Ovary (tissue), 3 donors: ENCODE data around the gene MGAT5B.

ENCODE experiments used
- CTCF ChIP-seq, 3 donors: fragments of 450-650 bp in 2 of 3; fragments of 200-600 bp in 1 of 3; IDR thresholded peaks; one replicate each; pipeline versions ENCODE4 v1.5.1 to v1.8.0; 2016 to 2022; ENCODE audit warnings: antibody characterized with exemption in 3 of 3, mild to moderate bottlenecking in 1 of 3
- EP300 ChIP-seq: sonication (generic); formaldehyde crosslinking; IDR thresholded peaks from one replicate; pipeline ENCODE4 v1.6.1; 2017; ENCODE audit warnings: antibody characterized with exemption
- POLR2A ChIP-seq: fragments of 450-650 bp; IDR thresholded peaks from one replicate; pipeline ENCODE4 v1.6.1; 2017; ENCODE audit warnings: antibody characterized with exemption, mild to moderate bottlenecking, moderate library complexity
- donor health status: DM: no; HTN: no; CAD: no.

DNA sequence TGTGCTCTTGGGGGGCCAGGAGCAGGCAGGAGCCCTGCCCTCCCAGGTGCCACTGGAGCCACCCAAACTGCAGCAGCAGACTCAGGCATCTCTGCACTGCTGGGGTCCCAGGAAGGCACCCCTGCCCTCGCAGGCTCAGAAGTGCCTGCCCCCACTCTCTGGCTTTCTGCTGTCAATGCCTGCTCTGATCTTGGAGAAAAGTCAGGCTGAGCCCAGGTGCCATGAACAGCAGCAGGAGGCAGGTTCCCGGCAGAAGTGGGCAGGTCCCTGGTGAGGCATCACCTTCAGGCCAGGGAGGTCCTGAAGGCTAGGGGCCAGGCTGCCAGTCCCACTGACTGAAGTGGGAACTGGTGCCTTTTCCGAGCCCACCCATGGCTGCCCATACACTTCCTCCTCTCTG lies 106.5 kb downstream of the MGAT5B start:
- no peak for TF ChIP-seq CTCF (IDR thresholded peaks at IDR 0.05)
- no peak for TF ChIP-seq POLR2A
- no peak for TF ChIP-seq EP300
